Measurements from ENCODE around the gene DNAJC15. TPM values are rescaled to one million over a fixed set of nuclear protein-coding genes. Genes with fewer than 3 reads are reported as not detected.

DNAJC15 gene
- total and polyA plus RNA-seq, 2 donors (not counting 1 experiment from before 2014, with no cell fraction given), result 18.5 to 34.6 TPM

- Histone ChIP-seq H3K27me3 (ENCODE audit: control insufficient read depth, insufficient read depth, low read length) (no peaks in the 10 kb centered on the region), H3K79me2 (ENCODE audit: control insufficient read depth, insufficient read depth, low read length) (no peaks in the 10 kb centered on the region), H3K4me3 (replicated peaks in 1 of 4; ENCODE audit: control extremely low read depth in 1 of 4, insufficient read depth in 1 of 4, low read depth in 3 of 4, low read length in 4 of 4) (no peak overlapping the region), H4K20me1 (ENCODE audit: control insufficient read depth, extremely low read depth, insufficient read depth, low read length) (no peaks in the 10 kb centered on the region), H3K4me2 (ENCODE audit: extremely low read depth, insufficient read depth, low read length) (peak overlapping the region; percentile 29), H3K9me3 (ENCODE audit: control insufficient read depth, insufficient read depth, low read depth, low read length) (no peaks in the 10 kb centered on the region), H3K36me3 (ENCODE audit: control insufficient read depth, insufficient read depth, low read length) (no peaks in the 10 kb centered on the region), H3K4me1 (ENCODE audit: control insufficient read depth, extremely low read depth, insufficient read depth, low read length) (no peaks in the 10 kb centered on the region), H3K9ac (ENCODE audit: insufficient read depth, low read length) (no peak overlapping the region), H3K27ac (ENCODE audit: insufficient read depth, low read length) (no peak overlapping the region), H2AFZ (ENCODE audit: low read length) (peak overlapping the region; percentile 24)
- TF ChIP-seq EZH2 (IDR thresholded peaks at IDR 0.05; ENCODE audit: low read length, missing control alignments) (no peak), CTCF (conservative IDR thresholded peaks at IDR 0.05 in 1 of 2, IDR thresholded peaks at IDR 0.05 in 1 of 2; ENCODE audit: low read depth in 1 of 2, low read length in 2 of 2) (no peak)
- DNase-seq (ENCODE audit: low read depth in 2 of 2), result peak in 1 of 2 donors; percentile 21
Observed at GRCh38 chr13:43128504-43128961, 105.1 kb downstream of the DNAJC15 start.

- Histone ChIP-seq H3K4me2 (ENCODE audit: extremely low read depth, insufficient read depth, low read length) (peak overlapping the region; percentile 29), H4K20me1 (ENCODE audit: control insufficient read depth, extremely low read depth, insufficient read depth, low read length) (no peaks in the 10 kb centered on the region), H3K4me3 (replicated peaks in 1 of 4; ENCODE audit: control extremely low read depth in 1 of 4, insufficient read depth in 1 of 4, low read depth in 3 of 4, low read length in 4 of 4) (no peak overlapping the region), H3K9ac (ENCODE audit: insufficient read depth, low read length) (no peak overlapping the region), H3K36me3 (ENCODE audit: control insufficient read depth, insufficient read depth, low read length) (no peaks in the 10 kb centered on the region), H3K27me3 (ENCODE audit: control insufficient read depth, insufficient read depth, low read length) (no peaks in the 10 kb centered on the region), H3K4me1 (ENCODE audit: control insufficient read depth, extremely low read depth, insufficient read depth, low read length) (no peaks in the 10 kb centered on the region), H3K27ac (ENCODE audit: insufficient read depth, low read length) (no peak overlapping the region), H3K9me3 (ENCODE audit: control insufficient read depth, insufficient read depth, low read depth, low read length) (no peaks in the 10 kb centered on the region), H3K79me2 (ENCODE audit: control insufficient read depth, insufficient read depth, low read length) (no peaks in the 10 kb centered on the region), H2AFZ (ENCODE audit: low read length) (no peak overlapping the region)
- DNase-seq (ENCODE audit: low read depth in 2 of 2), result no peak
- TF ChIP-seq CTCF (conservative IDR thresholded peaks at IDR 0.05 in 1 of 2, IDR thresholded peaks at IDR 0.05 in 1 of 2; ENCODE audit: low read depth in 1 of 2, low read length in 2 of 2) (no peak), EZH2 (IDR thresholded peaks at IDR 0.05; ENCODE audit: low read length, missing control alignments) (no peak)
Observed at GRCh38 chr13:43129066-43129465, 105.7 kb downstream of the DNAJC15 start.

GRCh38 chr13:43129511-43130110 is 106.2 kb downstream of the DNAJC15 start:
- H3K27ac ChIP-seq (ENCODE audit: insufficient read depth, low read length), result no peak overlapping the region
- DNase-seq (ENCODE audit: low read depth in 2 of 2), result peak in 1 of 2 donors; percentile 39
- no peak for TF ChIP-seq CTCF (conservative IDR thresholded peaks at IDR 0.05 in 1 of 2, IDR thresholded peaks at IDR 0.05 in 1 of 2; ENCODE audit: low read depth in 1 of 2, low read length in 2 of 2)
- no peak for TF ChIP-seq EZH2 (IDR thresholded peaks at IDR 0.05; ENCODE audit: low read length, missing control alignments)
- H2AFZ ChIP-seq (ENCODE audit: low read length), result no peak overlapping the region
- no peaks in the 10 kb centered on the region for H3K27me3 ChIP-seq (ENCODE audit: control insufficient read depth, insufficient read depth, low read length)
- H3K4me3 ChIP-seq (replicated peaks in 1 of 4; ENCODE audit: control extremely low read depth in 1 of 4, insufficient read depth in 1 of 4, low read depth in 3 of 4, low read length in 4 of 4), result no peak overlapping the region
- H3K9ac ChIP-seq (ENCODE audit: insufficient read depth, low read length), result no peak overlapping the region
- no peaks in the 10 kb centered on the region for H4K20me1 ChIP-seq (ENCODE audit: control insufficient read depth, extremely low read depth, insufficient read depth, low read length)
- H3K4me1 ChIP-seq (ENCODE audit: control insufficient read depth, extremely low read depth, insufficient read depth, low read length), result no peaks in the 10 kb centered on the region
- H3K36me3 ChIP-seq (ENCODE audit: control insufficient read depth, insufficient read depth, low read length), result no peaks in the 10 kb centered on the region
- H3K79me2 ChIP-seq (ENCODE audit: control insufficient read depth, insufficient read depth, low read length), result no peaks in the 10 kb centered on the region
- H3K4me2 ChIP-seq (ENCODE audit: extremely low read depth, insufficient read depth, low read length), result no peak overlapping the region
- H3K9me3 ChIP-seq (ENCODE audit: control insufficient read depth, insufficient read depth, low read depth, low read length), result no peaks in the 10 kb centered on the region

Measured in fibroblast of lung (primary cell).